GM12873 (cell line): Measurements from ENCODE around the gene FRY.

Source experiments
- CTCF ChIP-seq: IDR thresholded peaks from 2 replicates; pipeline ENCODE4 v1.5.1; 2012; ENCODE audit warnings: low read depth, mild to moderate bottlenecking, moderate library complexity, low read length, control low read depth; ENCODE audit not compliant: insufficient read depth; ENCODE audit errors: missing control alignments

FRY gene

GRCh38 chr13:32114284-32114950, 82.8 kb downstream of the FRY start:
- TF ChIP-seq CTCF: no peak

DNA sequence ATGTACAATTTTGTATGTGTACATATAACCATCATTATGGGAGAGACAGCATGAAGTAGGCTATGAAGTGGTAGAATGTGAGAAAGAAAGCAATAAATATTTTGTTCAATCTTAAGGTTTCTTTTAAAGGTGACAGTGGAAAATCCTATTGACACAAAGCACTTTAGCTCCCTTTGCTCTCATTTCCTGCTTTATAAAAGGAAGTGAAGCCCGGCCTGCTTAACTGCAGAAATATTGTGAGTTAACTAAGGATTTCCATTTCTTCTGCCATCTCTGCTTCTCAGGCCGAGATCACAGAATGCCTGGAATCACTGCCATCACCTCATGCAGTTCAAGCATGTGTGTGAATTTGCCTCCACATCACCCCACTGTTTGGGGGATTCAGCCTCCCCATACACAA, 83.5 kb downstream of the FRY start:
- TF ChIP-seq CTCF: no peak

GRCh38 chr13:32116210-32116609, 84.6 kb downstream of the FRY start:
- TF ChIP-seq CTCF: no peak

DNA sequence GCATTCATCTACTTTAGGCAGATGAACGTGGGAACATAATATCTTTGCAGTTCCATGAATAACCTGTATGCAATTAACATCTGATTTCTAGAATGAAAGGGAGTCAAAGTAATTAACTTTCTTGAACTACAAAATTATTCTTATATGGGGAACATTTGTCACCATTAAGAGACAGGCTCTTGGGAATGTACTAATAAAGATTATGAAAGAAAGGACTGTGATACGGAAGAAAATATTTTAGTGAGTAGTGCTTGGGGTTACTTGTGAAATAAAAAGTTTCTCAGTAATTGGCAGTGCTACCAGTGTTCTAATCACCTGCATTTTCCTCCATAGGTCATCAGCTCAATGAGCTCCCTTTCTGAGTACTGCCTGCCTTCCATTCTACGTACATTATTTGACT, 85.4 kb downstream of the FRY start:
- no peak for TF ChIP-seq CTCF

- TF ChIP-seq CTCF: no peak
These were observed 86.1 kb downstream of the FRY start for GRCh38 chr13:32117701-32118100.

GRCh38 chr13:32121316-32121715, 89.7 kb downstream of the FRY start:
- TF ChIP-seq CTCF: no peak

GRCh38 chr13:32124743-32125142, 93.2 kb downstream of the FRY start:
- no peak for TF ChIP-seq CTCF
